ENCODE measurements around the gene AGAP3. TPM values are rescaled to one million over a fixed set of nuclear protein-coding genes. Genes with fewer than 3 reads are reported as not detected.

AGAP3 gene
- total and polyA plus RNA-seq, 2 experiments from 2014 or later: 10.3 to 43.3 TPM

- DNase-seq: no peak
- Histone ChIP-seq H4K20me1 (ENCODE audit: insufficient read depth) (no peaks in the 10 kb centered on the region), H3K27me3 (replicated peaks; ENCODE audit: insufficient read depth) (no peaks in the 10 kb centered on the region), H2AFZ (no peak overlapping the region), H3K9me3 (ENCODE audit: low read depth) (no peaks in the 10 kb centered on the region), H3K36me3 (ENCODE audit: low read depth) (peaks cover 15% of the 10 kb centered on the region), H3K9ac (no peak overlapping the region), H3K4me3 (no peak overlapping the region), H3K4me1 (ENCODE audit: insufficient read depth) (no peaks in the 10 kb centered on the region), H3K79me2 (ENCODE audit: insufficient read depth) (0 out of 2 replicates have a peak, but pooled peaks cover 7% of the 10 kb centered on the region), H3K4me2 (ENCODE audit: unreplicated experiment) (no peak overlapping the region), H3K27ac (no peak overlapping the region), H3F3A (ENCODE audit: insufficient read depth) (no peaks in the 10 kb centered on the region), H3K9me2 (ENCODE audit: insufficient read depth) (no peaks in the 10 kb centered on the region)
- in situ Hi-C loops (cut with MboI): no loop called here
- TF ChIP-seq EZH2phosphoT487 (IDR thresholded peaks at IDR 0.05; ENCODE audit: insufficient read depth, low read depth): no peak
- no peak for TF ChIP-seq EZH2 (IDR thresholded peaks at IDR 0.05; ENCODE audit: insufficient read depth, poor library complexity, severe bottlenecking)
- WGBS, 2 experiments (ENCODE audit: low coverage in 1 of 2, low lambda C conversion rate in 2 of 2, missing lambda C conversion rate in 2 of 2): 83 to 89% methylated on average over 13 to 19 of the region's 19 CpGs
Observed at GRCh38 chr7:151126491-151127137, 40.3 kb downstream of the AGAP3 start.

- H4K20me1 ChIP-seq (ENCODE audit: insufficient read depth): no peaks in the 10 kb centered on the region
Observed at GRCh38 chr7:151128144-151128543, 41.9 kb downstream of the AGAP3 start.

GRCh38 chr7:151128716-151129115, 42.4 kb downstream of the AGAP3 start:
- no peak overlapping the region for H3K9ac ChIP-seq
- no peaks in the 10 kb centered on the region for H3K27me3 ChIP-seq (replicated peaks; ENCODE audit: insufficient read depth)
- in situ Hi-C loops (cut with MboI): no loop called here
- H3K9me2 ChIP-seq (ENCODE audit: insufficient read depth): no peaks in the 10 kb centered on the region
- 0 out of 2 replicates have a peak, but pooled peaks cover 7% of the 10 kb centered on the region for H3K79me2 ChIP-seq (ENCODE audit: insufficient read depth)
- DNase-seq: no peak
- H4K20me1 ChIP-seq (ENCODE audit: insufficient read depth): no peaks in the 10 kb centered on the region
- H3K4me3 ChIP-seq: no peak overlapping the region
- no peak overlapping the region for H3K4me2 ChIP-seq (ENCODE audit: unreplicated experiment)
- H3K4me1 ChIP-seq (ENCODE audit: insufficient read depth): no peaks in the 10 kb centered on the region
- no peak overlapping the region for H2AFZ ChIP-seq
- TF ChIP-seq EZH2phosphoT487 (IDR thresholded peaks at IDR 0.05; ENCODE audit: insufficient read depth, low read depth) (no peak), EZH2 (IDR thresholded peaks at IDR 0.05; ENCODE audit: insufficient read depth, poor library complexity, severe bottlenecking) (no peak)
- H3K9me3 ChIP-seq (ENCODE audit: low read depth): no peaks in the 10 kb centered on the region
- H3K36me3 ChIP-seq (ENCODE audit: low read depth): peaks cover 15% of the 10 kb centered on the region
- 87 to 97% methylated on average over 6 to 8 of the region's 8 CpGs for WGBS, 2 experiments (ENCODE audit: low coverage in 1 of 2, low lambda C conversion rate in 2 of 2, missing lambda C conversion rate in 2 of 2)
- no peaks in the 10 kb centered on the region for H3F3A ChIP-seq (ENCODE audit: insufficient read depth)
- no peak overlapping the region for H3K27ac ChIP-seq

More at GRCh38 chr7:151128144-151128543, 41.9 kb downstream of the AGAP3 start:
- DNase-seq: no peak
- Histone ChIP-seq H3K79me2 (ENCODE audit: insufficient read depth) (0 out of 2 replicates have a peak, but pooled peaks cover 7% of the 10 kb centered on the region), H2AFZ (no peak overlapping the region), H3K4me2 (ENCODE audit: unreplicated experiment) (no peak overlapping the region), H3K36me3 (ENCODE audit: low read depth) (peaks cover 15% of the 10 kb centered on the region), H3K9ac (no peak overlapping the region), H3K27me3 (replicated peaks; ENCODE audit: insufficient read depth) (no peaks in the 10 kb centered on the region), H3F3A (ENCODE audit: insufficient read depth) (no peaks in the 10 kb centered on the region), H3K9me2 (ENCODE audit: insufficient read depth) (no peaks in the 10 kb centered on the region), H3K4me1 (ENCODE audit: insufficient read depth) (no peaks in the 10 kb centered on the region), H3K9me3 (ENCODE audit: low read depth) (no peaks in the 10 kb centered on the region), H3K27ac (no peak overlapping the region), H3K4me3 (no peak overlapping the region)
- in situ Hi-C loops (cut with MboI): no loop called here
- TF ChIP-seq EZH2 (IDR thresholded peaks at IDR 0.05; ENCODE audit: insufficient read depth, poor library complexity, severe bottlenecking) (no peak), EZH2phosphoT487 (IDR thresholded peaks at IDR 0.05; ENCODE audit: insufficient read depth, low read depth) (no peak)
- WGBS, 2 experiments (ENCODE audit: low coverage in 1 of 2, low lambda C conversion rate in 2 of 2, missing lambda C conversion rate in 2 of 2): 88 to 93% methylated on average over 13 to 14 of the region's 14 CpGs

- H3K4me2 ChIP-seq (ENCODE audit: unreplicated experiment): no peak overlapping the region
- TF ChIP-seq EZH2phosphoT487 (IDR thresholded peaks at IDR 0.05; ENCODE audit: insufficient read depth, low read depth) (no peak), EZH2 (IDR thresholded peaks at IDR 0.05; ENCODE audit: insufficient read depth, poor library complexity, severe bottlenecking) (no peak)
- no peak overlapping the region for H3K4me3 ChIP-seq
- no peak overlapping the region for H2AFZ ChIP-seq
- H3K36me3 ChIP-seq (ENCODE audit: low read depth): peaks cover 14% of the 10 kb centered on the region
- WGBS, 2 experiments (ENCODE audit: low coverage in 1 of 2, low lambda C conversion rate in 2 of 2, missing lambda C conversion rate in 2 of 2): 87 to 93% methylated on average over 26 to 28 of the region's 28 CpGs
- no peak for DNase-seq
- H3K9me2 ChIP-seq (ENCODE audit: insufficient read depth): no peaks in the 10 kb centered on the region
- no peaks in the 10 kb centered on the region for H3F3A ChIP-seq (ENCODE audit: insufficient read depth)
- in situ Hi-C loops (cut with MboI): no loop called here
- H3K27me3 ChIP-seq (replicated peaks; ENCODE audit: insufficient read depth): no peaks in the 10 kb centered on the region
- H4K20me1 ChIP-seq (ENCODE audit: insufficient read depth): no peaks in the 10 kb centered on the region
- 0 out of 2 replicates have a peak, but pooled peaks cover 7% of the 10 kb centered on the region for H3K79me2 ChIP-seq (ENCODE audit: insufficient read depth)
- H3K4me1 ChIP-seq (ENCODE audit: insufficient read depth): no peaks in the 10 kb centered on the region
- H3K9ac ChIP-seq: no peak overlapping the region
- H3K27ac ChIP-seq: no peak overlapping the region
- no peaks in the 10 kb centered on the region for H3K9me3 ChIP-seq (ENCODE audit: low read depth)
Observed at GRCh38 chr7:151129117-151129959, 43.1 kb downstream of the AGAP3 start.

All from GM23248 (cell line).